HepG2 (cell line): ENCODE results near the gene CHTF18. TPM values are rescaled to one million over a fixed set of nuclear protein-coding genes. Genes with fewer than 3 reads are reported as not detected.
A peak's percentile ranks its signal among the peaks of the same experiment; 100 is the strongest.

Experiments
- AKNA ChIP-seq: sonication (generic); formaldehyde crosslinking; IDR thresholded peaks from 2 replicates; pipeline ENCODE4 v1.4.0; 2020; ENCODE audit warnings: missing genetic modification reagents, borderline replicate concordance
- ATF4 ChIP-seq, 2 experiments: fragments of 450-650 bp in 1 of 2; sonication (generic) in 1 of 2; formaldehyde crosslinking; IDR thresholded peaks; 2 replicates each; pipeline versions ENCODE4 v1.5.0 to v1.8.0; 2020 to 2022; ENCODE audit warnings: mild to moderate bottlenecking in 1 of 2, missing genetic modification reagents in 1 of 2
- DDIT3 ChIP-seq: sonication (generic); formaldehyde crosslinking; IDR thresholded peaks from 2 replicates; pipeline ENCODE4 v1.4.0; 2020; ENCODE audit warnings: mild to moderate bottlenecking, missing genetic modification reagents
- EHMT2 ChIP-seq: fragments of 200-600 bp; sonication (generic); IDR thresholded peaks from 2 replicates; pipeline ENCODE4 v1.7.0; 2017; ENCODE audit warnings: antibody characterized with exemption, low read depth, low read length, borderline replicate concordance
- GMEB2 ChIP-seq: IDR thresholded peaks from 2 replicates; pipeline ENCODE4 v1.6.1; 2016; ENCODE audit warnings: missing biosample characterization, missing genetic modification reagents, low read depth
- GTF2F1 ChIP-seq: fragments of 150-350 bp; IDR thresholded peaks from 2 replicates; pipeline ENCODE4 v1.6.1; 2014; ENCODE audit warnings: low read length
- HIVEP1 ChIP-seq: sonication (generic); formaldehyde crosslinking; IDR thresholded peaks from 2 replicates; pipeline ENCODE4 v1.4.0; 2020; ENCODE audit warnings: mild to moderate bottlenecking, missing genetic modification reagents
- NFKBIZ ChIP-seq: IDR thresholded peaks from 2 replicates; pipeline ENCODE4 v1.6.1; 2018; ENCODE audit warnings: missing genetic modification reagents, missing compliant biosample characterization
- ONECUT2 ChIP-seq: sonication (generic); formaldehyde crosslinking; IDR thresholded peaks from 2 replicates; pipeline ENCODE4 v1.4.0; 2020; ENCODE audit warnings: missing genetic modification reagents
- REXO4 ChIP-seq: sonication (generic); formaldehyde crosslinking; IDR thresholded peaks from 2 replicates; pipeline ENCODE4 v1.8.0; 2022; ENCODE audit warnings: missing genetic modification reagents, mild to moderate bottlenecking, borderline replicate concordance
- SAFB2 ChIP-seq: sonication (generic); formaldehyde crosslinking; IDR thresholded peaks from 2 replicates; pipeline ENCODE4 v1.5.1; 2020; ENCODE audit warnings: missing genetic modification reagents, low read depth, mild to moderate bottlenecking, borderline replicate concordance
- SP2 ChIP-seq: sonication (generic); formaldehyde crosslinking; IDR thresholded peaks from 2 replicates; pipeline ENCODE4 v1.5.1; 2020; ENCODE audit warnings: mild to moderate bottlenecking, missing genetic modification reagents
- SP5 ChIP-seq: IDR thresholded peaks from 2 replicates; pipeline ENCODE4 v1.6.1; 2016; ENCODE audit warnings: low read depth, borderline replicate concordance
- ZBTB46 ChIP-seq: sonication (generic); formaldehyde crosslinking; IDR thresholded peaks from 2 replicates; pipeline ENCODE4 v1.4.0; 2020; ENCODE audit warnings: mild to moderate bottlenecking, missing genetic modification reagents, borderline replicate concordance
- ZNF335 ChIP-seq: sonication (generic); formaldehyde crosslinking; IDR thresholded peaks from 2 replicates; pipeline ENCODE4 v1.4.0; 2020; ENCODE audit warnings: missing genetic modification reagents
- ZNF337 ChIP-seq: sonication (generic); formaldehyde crosslinking; IDR thresholded peaks from 2 replicates; pipeline ENCODE4 v1.5.1; 2020; ENCODE audit warnings: missing genetic modification reagents, low read depth, mild to moderate bottlenecking, borderline replicate concordance
- ZNF33B ChIP-seq: sonication (generic); formaldehyde crosslinking; IDR thresholded peaks from 2 replicates; pipeline ENCODE4 v1.5.1; 2020; ENCODE audit warnings: mild to moderate bottlenecking, missing genetic modification reagents
- ZNF703 ChIP-seq: sonication (generic); formaldehyde crosslinking; IDR thresholded peaks from 2 replicates; pipeline ENCODE4 v1.5.1; 2020; ENCODE audit warnings: missing genetic modification reagents, mild to moderate bottlenecking, moderate library complexity, borderline replicate concordance
- ZNF720 ChIP-seq: sonication (generic); formaldehyde crosslinking; IDR thresholded peaks from 2 replicates; pipeline ENCODE4 v1.4.0; 2020; ENCODE audit warnings: missing genetic modification reagents
- polyA plus RNA-seq, 8 experiments: library from polyadenylated mRNA; depleted of rRNA in 3 of 8; stranded (reverse) in 7 of 8; unstranded in 1 of 8; fragments of >200 nt; fragmentation: Illumina TruSeq in 4 of 8; extraction: Trizol in 4 of 8; gene quantifications; 2 replicates each; pipeline versions ENCODE4 v1.2.1 to v1.2.3, GENCODE V29; 2011 to 2016; ENCODE audit warnings: low read depth in 4 of 8, missing spikeins in 1 of 8, mixed read lengths in 1 of 8; ENCODE audit not compliant: insufficient read depth in 1 of 8
- total RNA-seq, 5 experiments: library from RNA; depleted of rRNA; stranded (reverse); fragments of >200 nt; fragmentation: Illumina TruSeq; extraction: Trizol; gene quantifications; 2 replicates each; pipeline ENCODE4 v1.2.3, GENCODE V29; 2016; ENCODE audit warnings: low read depth in 1 of 5

The CHTF18 gene
- total and polyA plus RNA-seq, 2 of the 13 experiments (the other 11 are each of a cell fraction or from before 2014, with no cell fraction given), result 8.6 to 22.9 TPM

- TF ChIP-seq SP5 (CRISPR knock-in tag) (0 out of 2 replicates have a peak, but pooled peaks have one; percentile 40), DDIT3 (CRISPR knock-in tag) (no peak), ONECUT2 (CRISPR knock-in tag) (no peak), HIVEP1 (CRISPR knock-in tag) (no peak), SP2 (CRISPR knock-in tag) (0 out of 2 replicates have a peak, but pooled peaks have one; percentile 35), REXO4 (CRISPR knock-in tag) (no peak), ZBTB46 (CRISPR knock-in tag) (no peak), GTF2F1 (no peak), GMEB2 (peak; percentile 78), SAFB2 (CRISPR knock-in tag) (peak; percentile 68; the same call in 1 of the 2 replicates), ATF4 (CRISPR knock-in tag; IDR thresholded peaks at IDR 0.05) (peak in 1 of 2 experiments; percentile 82; a peak in 2 of 4 replicates), ZNF703 (CRISPR knock-in tag) (no peak; the same call in 1 of the 2 replicates), EHMT2 (no peak), ZNF720 (CRISPR knock-in tag) (no peak), NFKBIZ (CRISPR knock-in tag) (peak; percentile 59; the same call in 1 of the 2 replicates), ZNF33B (peak; percentile 44; the same call in 1 of the 2 replicates), ZNF337 (CRISPR knock-in tag) (no peak), AKNA (no peak), ZNF335 (CRISPR knock-in tag) (peak; percentile 26; the same call in 1 of the 2 replicates)
These were observed 47.5 kb upstream of the CHTF18 start, which contains the start of gene CIAO3 (continued) for GRCh38 chr16:740764-741505.
